HepG2 (cell line): ENCODE data around the gene EFNA3.

Experiments used
- HNRNPK ChIP-seq: fragments of 200-400 bp; formaldehyde crosslinking; IDR thresholded peaks from 2 replicates; pipeline ENCODE4 v1.6.1; 2018; ENCODE audit warnings: low read length, low read depth, moderate library complexity, mild to moderate bottlenecking; ENCODE audit not compliant: poor library complexity, severe bottlenecking
- NBN ChIP-seq: fragments of 450-650 bp; conservative IDR thresholded peaks from 2 replicates; pipeline ENCODE4 v1.6.1; 2017
- POLR2AphosphoS2 ChIP-seq: IDR thresholded peaks from 2 replicates; pipeline ENCODE4 v1.6.1; 2011; ENCODE audit warnings: low read depth, low read length, improper control_type of control experiment
- ZNF121 ChIP-seq: sonication (generic); formaldehyde crosslinking; IDR thresholded peaks from 2 replicates; pipeline ENCODE4 v1.5.0; 2020; ENCODE audit warnings: mild to moderate bottlenecking, missing genetic modification reagents
- TF ChIP-seq, protein P1 (sequence below): sonication (generic); formaldehyde crosslinking; IDR thresholded peaks from 2 replicates; pipeline ENCODE4 v1.5.0; 2020; ENCODE audit warnings: mild to moderate bottlenecking, missing genetic modification reagents
- TF ChIP-seq, protein P2 (sequence below): IDR thresholded peaks from 2 replicates; pipeline ENCODE4 v1.6.1; 2016
- TF ChIP-seq, protein P3 (sequence below): sonication (generic); formaldehyde crosslinking; IDR thresholded peaks from 2 replicates; pipeline ENCODE4 v1.5.1; 2020; ENCODE audit warnings: mild to moderate bottlenecking, moderate library complexity, missing genetic modification reagents
- TF ChIP-seq, protein P4 (sequence below): IDR thresholded peaks from 2 replicates; pipeline ENCODE4 v1.6.1; 2016; ENCODE audit warnings: missing compliant biosample characterization, missing genetic modification reagents, borderline replicate concordance
- TF ChIP-seq, protein P5 (sequence below): sonication (generic); formaldehyde crosslinking; IDR thresholded peaks from 2 replicates; pipeline ENCODE4 v1.5.0; 2020; ENCODE audit warnings: missing genetic modification reagents
- TF ChIP-seq, protein P6 (sequence below), 2 experiments: sonication (generic) in 1 of 2; formaldehyde crosslinking in 1 of 2; IDR thresholded peaks; 2 replicates each; pipeline versions ENCODE4 v1.4.0 to v1.6.1; 2018 to 2020; ENCODE audit warnings: missing genetic modification reagents in 2 of 2, borderline replicate concordance in 1 of 2, low read depth in 1 of 2, mild to moderate bottlenecking in 1 of 2, missing biosample characterization in 1 of 2

DNA sequence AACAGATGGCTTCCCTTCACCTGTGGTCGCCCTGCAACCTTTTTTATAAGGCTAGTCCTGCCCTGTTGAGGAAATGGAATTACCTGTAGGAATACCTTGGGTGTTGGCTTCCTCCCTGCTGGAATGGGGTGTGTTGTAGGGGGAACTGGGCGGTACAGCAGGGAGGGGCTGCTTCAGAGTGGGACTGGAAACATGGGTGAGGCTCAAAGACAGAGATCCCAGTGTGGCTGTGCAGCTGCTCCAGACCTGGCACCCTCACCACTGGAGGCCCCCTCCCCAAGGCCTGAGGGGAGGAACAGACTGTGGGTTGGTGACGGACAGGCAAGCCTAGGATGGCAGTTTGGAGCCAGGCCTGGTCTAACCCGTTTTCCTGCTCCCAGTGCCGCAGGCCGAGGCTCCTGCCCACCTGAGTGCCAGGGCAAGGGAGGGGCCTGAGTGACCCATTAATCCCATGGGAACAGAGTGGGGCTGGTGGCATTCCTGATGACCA is 4.5 kb downstream of the EFNA3 start:
- TF ChIP-seq POLR2AphosphoS2 (no peak), HNRNPK (no peak), NBN (no peak), ZNF121 (CRISPR knock-in tag) (no peak)
- TF ChIP-seq, protein P1, sequence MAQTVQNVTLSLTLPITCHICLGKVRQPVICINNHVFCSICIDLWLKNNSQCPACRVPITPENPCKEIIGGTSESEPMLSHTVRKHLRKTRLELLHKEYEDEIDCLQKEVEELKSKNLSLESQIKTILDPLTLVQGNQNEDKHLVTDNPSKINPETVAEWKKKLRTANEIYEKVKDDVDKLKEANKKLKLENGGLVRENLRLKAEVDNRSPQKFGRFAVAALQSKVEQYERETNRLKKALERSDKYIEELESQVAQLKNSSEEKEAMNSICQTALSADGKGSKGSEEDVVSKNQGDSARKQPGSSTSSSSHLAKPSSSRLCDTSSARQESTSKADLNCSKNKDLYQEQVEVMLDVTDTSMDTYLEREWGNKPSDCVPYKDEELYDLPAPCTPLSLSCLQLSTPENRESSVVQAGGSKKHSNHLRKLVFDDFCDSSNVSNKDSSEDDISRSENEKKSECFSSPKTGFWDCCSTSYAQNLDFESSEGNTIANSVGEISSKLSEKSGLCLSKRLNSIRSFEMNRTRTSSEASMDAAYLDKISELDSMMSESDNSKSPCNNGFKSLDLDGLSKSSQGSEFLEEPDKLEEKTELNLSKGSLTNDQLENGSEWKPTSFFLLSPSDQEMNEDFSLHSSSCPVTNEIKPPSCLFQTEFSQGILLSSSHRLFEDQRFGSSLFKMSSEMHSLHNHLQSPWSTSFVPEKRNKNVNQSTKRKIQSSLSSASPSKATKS (CRISPR knock-in tag) = no peak
- TF ChIP-seq, protein P2, sequence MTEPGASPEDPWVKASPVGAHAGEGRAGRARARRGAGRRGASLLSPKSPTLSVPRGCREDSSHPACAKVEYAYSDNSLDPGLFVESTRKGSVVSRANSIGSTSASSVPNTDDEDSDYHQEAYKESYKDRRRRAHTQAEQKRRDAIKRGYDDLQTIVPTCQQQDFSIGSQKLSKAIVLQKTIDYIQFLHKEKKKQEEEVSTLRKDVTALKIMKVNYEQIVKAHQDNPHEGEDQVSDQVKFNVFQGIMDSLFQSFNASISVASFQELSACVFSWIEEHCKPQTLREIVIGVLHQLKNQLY = no peak
- TF ChIP-seq, protein P3, sequence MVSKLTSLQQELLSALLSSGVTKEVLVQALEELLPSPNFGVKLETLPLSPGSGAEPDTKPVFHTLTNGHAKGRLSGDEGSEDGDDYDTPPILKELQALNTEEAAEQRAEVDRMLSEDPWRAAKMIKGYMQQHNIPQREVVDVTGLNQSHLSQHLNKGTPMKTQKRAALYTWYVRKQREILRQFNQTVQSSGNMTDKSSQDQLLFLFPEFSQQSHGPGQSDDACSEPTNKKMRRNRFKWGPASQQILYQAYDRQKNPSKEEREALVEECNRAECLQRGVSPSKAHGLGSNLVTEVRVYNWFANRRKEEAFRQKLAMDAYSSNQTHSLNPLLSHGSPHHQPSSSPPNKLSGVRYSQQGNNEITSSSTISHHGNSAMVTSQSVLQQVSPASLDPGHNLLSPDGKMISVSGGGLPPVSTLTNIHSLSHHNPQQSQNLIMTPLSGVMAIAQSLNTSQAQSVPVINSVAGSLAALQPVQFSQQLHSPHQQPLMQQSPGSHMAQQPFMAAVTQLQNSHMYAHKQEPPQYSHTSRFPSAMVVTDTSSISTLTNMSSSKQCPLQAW (CRISPR knock-in tag) = no peak
- TF ChIP-seq, protein P4, sequence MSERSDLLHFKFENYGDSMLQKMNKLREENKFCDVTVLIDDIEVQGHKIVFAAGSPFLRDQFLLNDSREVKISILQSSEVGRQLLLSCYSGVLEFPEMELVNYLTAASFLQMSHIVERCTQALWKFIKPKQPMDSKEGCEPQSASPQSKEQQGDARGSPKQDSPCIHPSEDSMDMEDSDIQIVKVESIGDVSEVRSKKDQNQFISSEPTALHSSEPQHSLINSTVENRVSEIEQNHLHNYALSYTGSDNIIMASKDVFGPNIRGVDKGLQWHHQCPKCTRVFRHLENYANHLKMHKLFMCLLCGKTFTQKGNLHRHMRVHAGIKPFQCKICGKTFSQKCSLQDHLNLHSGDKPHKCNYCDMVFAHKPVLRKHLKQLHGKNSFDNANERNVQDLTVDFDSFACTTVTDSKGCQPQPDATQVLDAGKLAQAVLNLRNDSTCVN (CRISPR knock-in tag) = no peak
- TF ChIP-seq, protein P5, sequence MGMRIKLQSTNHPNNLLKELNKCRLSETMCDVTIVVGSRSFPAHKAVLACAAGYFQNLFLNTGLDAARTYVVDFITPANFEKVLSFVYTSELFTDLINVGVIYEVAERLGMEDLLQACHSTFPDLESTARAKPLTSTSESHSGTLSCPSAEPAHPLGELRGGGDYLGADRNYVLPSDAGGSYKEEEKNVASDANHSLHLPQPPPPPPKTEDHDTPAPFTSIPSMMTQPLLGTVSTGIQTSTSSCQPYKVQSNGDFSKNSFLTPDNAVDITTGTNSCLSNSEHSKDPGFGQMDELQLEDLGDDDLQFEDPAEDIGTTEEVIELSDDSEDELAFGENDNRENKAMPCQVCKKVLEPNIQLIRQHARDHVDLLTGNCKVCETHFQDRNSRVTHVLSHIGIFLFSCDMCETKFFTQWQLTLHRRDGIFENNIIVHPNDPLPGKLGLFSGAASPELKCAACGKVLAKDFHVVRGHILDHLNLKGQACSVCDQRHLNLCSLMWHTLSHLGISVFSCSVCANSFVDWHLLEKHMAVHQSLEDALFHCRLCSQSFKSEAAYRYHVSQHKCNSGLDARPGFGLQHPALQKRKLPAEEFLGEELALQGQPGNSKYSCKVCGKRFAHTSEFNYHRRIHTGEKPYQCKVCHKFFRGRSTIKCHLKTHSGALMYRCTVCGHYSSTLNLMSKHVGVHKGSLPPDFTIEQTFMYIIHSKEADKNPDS (CRISPR knock-in tag) = no peak
- TF ChIP-seq, protein P6, sequence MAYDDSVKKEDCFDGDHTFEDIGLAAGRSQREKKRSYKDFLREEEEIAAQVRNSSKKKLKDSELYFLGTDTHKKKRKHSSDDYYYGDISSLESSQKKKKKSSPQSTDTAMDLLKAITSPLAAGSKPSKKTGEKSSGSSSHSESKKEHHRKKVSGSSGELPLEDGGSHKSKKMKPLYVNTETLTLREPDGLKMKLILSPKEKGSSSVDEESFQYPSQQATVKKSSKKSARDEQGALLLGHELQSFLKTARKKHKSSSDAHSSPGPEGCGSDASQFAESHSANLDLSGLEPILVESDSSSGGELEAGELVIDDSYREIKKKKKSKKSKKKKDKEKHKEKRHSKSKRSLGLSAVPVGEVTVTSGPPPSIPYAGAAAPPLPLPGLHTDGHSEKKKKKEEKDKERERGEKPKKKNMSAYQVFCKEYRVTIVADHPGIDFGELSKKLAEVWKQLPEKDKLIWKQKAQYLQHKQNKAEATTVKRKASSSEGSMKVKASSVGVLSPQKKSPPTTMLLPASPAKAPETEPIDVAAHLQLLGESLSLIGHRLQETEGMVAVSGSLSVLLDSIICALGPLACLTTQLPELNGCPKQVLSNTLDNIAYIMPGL (CRISPR knock-in tag; IDR thresholded peaks at IDR 0.05; ENCODE audit: borderline replicate concordance in 1 of 2, low read depth in 1 of 2) = no peak
